ENCODE results near the gene C9orf152. TPM values are rescaled to one million over a fixed set of nuclear protein-coding genes. Genes with fewer than 3 reads are reported as not detected.

Gene C9orf152
- total RNA-seq, 2 donors from 2014 or later, result 72.6 to 80.1 TPM

DNA sequence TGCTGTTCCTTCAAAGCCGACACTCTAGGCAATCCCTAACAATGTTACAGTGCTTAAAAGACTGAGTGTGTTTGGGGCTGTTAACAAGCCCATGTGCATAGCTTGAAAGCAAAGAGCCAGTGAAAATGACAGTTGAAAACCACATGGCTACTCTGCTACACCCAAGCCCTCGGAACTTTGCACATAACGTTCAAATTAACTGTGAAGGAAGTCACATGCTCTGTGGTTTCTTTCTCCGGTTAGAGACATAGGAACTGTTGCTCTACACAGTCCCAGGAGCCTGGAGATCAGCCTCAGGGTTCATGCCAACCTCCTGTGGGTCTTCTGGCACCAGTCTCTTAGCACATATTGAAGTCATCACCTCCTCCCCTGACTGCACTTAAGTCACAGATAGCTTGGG is 51.1 kb downstream of the C9orf152 start:
- no peak overlapping the region for H3K27ac ChIP-seq
- TF ChIP-seq, protein P1, sequence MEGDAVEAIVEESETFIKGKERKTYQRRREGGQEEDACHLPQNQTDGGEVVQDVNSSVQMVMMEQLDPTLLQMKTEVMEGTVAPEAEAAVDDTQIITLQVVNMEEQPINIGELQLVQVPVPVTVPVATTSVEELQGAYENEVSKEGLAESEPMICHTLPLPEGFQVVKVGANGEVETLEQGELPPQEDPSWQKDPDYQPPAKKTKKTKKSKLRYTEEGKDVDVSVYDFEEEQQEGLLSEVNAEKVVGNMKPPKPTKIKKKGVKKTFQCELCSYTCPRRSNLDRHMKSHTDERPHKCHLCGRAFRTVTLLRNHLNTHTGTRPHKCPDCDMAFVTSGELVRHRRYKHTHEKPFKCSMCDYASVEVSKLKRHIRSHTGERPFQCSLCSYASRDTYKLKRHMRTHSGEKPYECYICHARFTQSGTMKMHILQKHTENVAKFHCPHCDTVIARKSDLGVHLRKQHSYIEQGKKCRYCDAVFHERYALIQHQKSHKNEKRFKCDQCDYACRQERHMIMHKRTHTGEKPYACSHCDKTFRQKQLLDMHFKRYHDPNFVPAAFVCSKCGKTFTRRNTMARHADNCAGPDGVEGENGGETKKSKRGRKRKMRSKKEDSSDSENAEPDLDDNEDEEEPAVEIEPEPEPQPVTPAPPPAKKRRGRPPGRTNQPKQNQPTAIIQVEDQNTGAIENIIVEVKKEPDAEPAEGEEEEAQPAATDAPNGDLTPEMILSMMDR (IDR thresholded peaks at IDR 0.05), result no peak
- intact Hi-C loops (cut with DNase I), result loop anchor here (10.0 kb wide), 1 partner anchor 582 kb away; no protein-coding TSS in a partner anchor

DNA sequence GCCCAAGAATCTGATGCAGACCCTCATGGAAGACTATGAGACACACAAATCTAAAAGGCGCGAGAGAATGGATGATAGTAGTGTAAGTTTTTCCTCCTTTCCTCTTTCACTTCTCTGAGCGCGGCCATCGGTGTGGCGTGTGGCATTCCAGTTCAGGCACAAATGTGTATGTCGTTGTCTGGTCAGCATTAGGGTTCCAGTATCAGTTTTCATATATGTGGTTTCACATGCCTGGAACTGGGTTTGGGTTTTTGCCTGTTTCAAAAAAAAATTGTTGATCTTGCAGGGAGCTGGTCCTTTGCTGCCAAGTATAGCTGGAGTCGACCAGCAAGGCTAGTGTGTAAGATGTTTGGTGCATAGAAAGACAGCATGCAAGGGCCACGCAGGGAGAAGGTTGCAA is 51.5 kb downstream of the C9orf152 start:
- Histone ChIP-seq H3K9ac (ENCODE audit: low read depth in 2 of 2, low read length in 2 of 2) (no peak overlapping the region), H3K9me3 (no peaks in the 10 kb centered on the region), H3K27ac (no peak overlapping the region), H3K27me3 (no peaks in the 10 kb centered on the region), H3K36me3 (no peaks in the 10 kb centered on the region), H3K4me3 (no peak overlapping the region), H3K4me1 (no peaks in the 10 kb centered on the region)
- TF ChIP-seq, protein P1 (IDR thresholded peaks at IDR 0.05), result no peak
- DNase-seq, result no peak
- intact Hi-C loops (cut with DNase I), result loop anchor here (10.0 kb wide), 1 partner anchor 582 kb away; no protein-coding TSS in a partner anchor

More for the DNA sequence above, 51.1 kb downstream of the C9orf152 start:
- Histone ChIP-seq H3K27me3 (no peaks in the 10 kb centered on the region), H3K4me3 (no peak overlapping the region), H3K4me1 (no peaks in the 10 kb centered on the region), H3K9me3 (no peaks in the 10 kb centered on the region), H3K9ac (ENCODE audit: low read depth in 2 of 2, low read length in 2 of 2) (no peak overlapping the region), H3K36me3 (no peaks in the 10 kb centered on the region)
- no peak for DNase-seq

DNA sequence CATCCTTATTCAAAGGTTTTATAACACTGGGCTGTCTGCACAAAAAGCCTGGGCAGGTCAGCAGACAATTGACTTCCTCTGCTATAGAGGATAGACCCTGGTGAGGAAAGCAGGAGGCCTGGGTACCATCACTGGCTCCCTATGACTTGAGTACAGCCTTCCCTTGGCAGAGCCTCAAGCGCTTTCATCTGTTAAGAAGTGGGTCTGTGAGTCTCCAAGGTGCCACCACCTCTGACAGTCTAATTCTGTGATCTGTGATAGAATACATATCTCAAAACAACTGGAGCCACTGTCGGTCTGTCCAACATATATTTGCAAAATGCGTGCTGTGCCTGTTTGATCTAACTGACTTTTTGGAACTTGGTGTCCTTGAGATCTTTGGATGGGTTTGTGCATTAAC is 52.2 kb downstream of the C9orf152 start:
- intact Hi-C loops (cut with DNase I), result loop anchor here (10.0 kb wide), 1 partner anchor 581 kb away; no protein-coding TSS in a partner anchor
- H3K4me1 ChIP-seq, result no peaks in the 10 kb centered on the region
- TF ChIP-seq, protein P1 (IDR thresholded peaks at IDR 0.05), result no peak

DNA sequence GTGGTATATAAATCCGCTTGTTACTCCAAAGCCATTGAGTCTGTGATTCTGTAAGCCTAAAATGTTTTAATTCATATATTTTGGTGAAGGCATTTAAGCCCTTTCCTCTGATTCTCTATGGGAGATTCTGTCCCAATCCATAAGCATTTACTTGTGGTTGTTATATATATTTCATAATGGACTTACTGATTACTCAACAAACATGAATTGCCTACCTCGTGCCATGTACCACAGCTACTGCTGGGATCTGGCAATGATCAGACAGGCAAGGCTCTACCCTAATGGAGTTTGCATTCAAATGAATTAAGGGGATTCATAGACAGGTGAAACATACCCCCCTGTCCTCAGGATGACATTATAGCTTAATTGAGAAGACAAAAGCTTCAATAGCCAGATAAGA is 54.5 kb downstream of the C9orf152 start:
- intact Hi-C loops (cut with DNase I), result loop anchor here (2.0 to 10.0 kb wide), 3 partner anchors 96 to 579 kb away; no protein-coding TSS in a partner anchor
- Histone ChIP-seq H3K9ac (ENCODE audit: low read depth in 2 of 2, low read length in 2 of 2) (no peak overlapping the region), H3K27me3 (no peaks in the 10 kb centered on the region), H3K9me3 (no peaks in the 10 kb centered on the region), H3K36me3 (no peaks in the 10 kb centered on the region), H3K4me1 (no peaks in the 10 kb centered on the region), H3K4me3 (no peak overlapping the region), H3K27ac (no peak overlapping the region)
- TF ChIP-seq, protein P1 (IDR thresholded peaks at IDR 0.05), result no peak
- no peak for DNase-seq

More for the DNA sequence above, 52.2 kb downstream of the C9orf152 start:
- Histone ChIP-seq H3K27ac (no peak overlapping the region), H3K27me3 (no peaks in the 10 kb centered on the region), H3K36me3 (no peaks in the 10 kb centered on the region), H3K4me3 (no peak overlapping the region), H3K9me3 (no peaks in the 10 kb centered on the region), H3K9ac (ENCODE audit: low read depth in 2 of 2, low read length in 2 of 2) (no peak overlapping the region)
- no peak for DNase-seq

DNA sequence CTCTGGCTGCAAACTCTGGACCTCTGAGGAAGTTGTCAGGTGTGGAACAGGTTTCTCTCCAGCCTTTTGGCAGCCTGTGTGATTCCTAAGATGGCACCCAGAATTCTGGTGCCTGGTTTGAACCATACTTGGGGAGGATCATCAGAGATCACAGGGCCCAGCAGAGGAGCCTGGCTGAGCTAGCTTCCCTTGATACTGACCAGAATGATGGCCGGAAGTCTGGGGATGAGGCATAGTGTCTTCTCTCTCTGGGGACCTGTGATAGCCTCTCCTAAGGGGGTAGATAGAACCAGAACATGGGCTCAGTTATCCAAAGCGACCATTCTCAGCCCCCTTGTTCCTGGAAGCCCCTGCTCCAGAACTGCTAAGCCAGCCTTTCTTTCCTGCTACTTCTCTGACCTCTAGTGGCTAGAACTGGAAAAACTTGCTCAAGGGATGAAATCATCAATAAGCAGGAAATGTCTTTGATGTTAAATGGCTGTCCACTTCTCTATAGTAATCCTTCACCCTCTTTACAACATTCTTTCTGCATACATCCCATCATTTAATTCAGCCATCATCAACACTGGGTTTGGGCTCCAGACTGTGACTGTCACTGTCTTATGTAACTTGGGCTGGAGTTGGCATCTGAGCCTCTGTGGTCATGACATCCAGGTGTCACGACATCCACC is 55.1 kb downstream of the C9orf152 start:
- Histone ChIP-seq H3K27ac (no peak overlapping the region), H3K27me3 (no peaks in the 10 kb centered on the region), H3K36me3 (no peaks in the 10 kb centered on the region), H3K4me3 (no peak overlapping the region), H3K9ac (ENCODE audit: low read depth in 2 of 2, low read length in 2 of 2) (no peak overlapping the region), H3K4me1 (no peaks in the 10 kb centered on the region), H3K9me3 (no peaks in the 10 kb centered on the region)
- TF ChIP-seq, protein P1 (IDR thresholded peaks at IDR 0.05), result peak; percentile 68
- intact Hi-C loops (cut with DNase I), result loop anchor here (2.0 to 10.0 kb wide), 3 partner anchors 96 to 578 kb away; no protein-coding TSS in a partner anchor
- peak; percentile 37 for DNase-seq

Other genes with a start within 250 kb of the C9orf152 start
- 100 to 1,000 TPM; 498 to 600 TPM for gene TXN, start 48.3 kb upstream of the C9orf152 start, total RNA-seq
- gene TXNDC8, start 129.7 kb upstream of the C9orf152 start, total RNA-seq, result not detected